Mammary epithelial cell (primary cell): ENCODE results near the gene ZNF264.

Experiments used
- EZH2 ChIP-seq: IDR thresholded peaks from 2 replicates; pipeline ENCODE4 v1.6.1; 2012; ENCODE audit warnings: low read length, inconsistent platforms, borderline replicate concordance
- TF ChIP-seq, protein P1 (sequence below), 2 donors: IDR thresholded peaks in 1 of 2; conservative IDR thresholded peaks in 1 of 2; 2 replicates each; pipeline ENCODE4 v1.5.1; 2011 to 2012; ENCODE audit warnings: inconsistent platforms in 2 of 2, low read length in 2 of 2, mild to moderate bottlenecking in 2 of 2, control low read depth in 1 of 2, low read depth in 1 of 2; ENCODE audit not compliant: insufficient read depth in 1 of 2; ENCODE audit errors: extremely low read depth in 1 of 2

DNA sequence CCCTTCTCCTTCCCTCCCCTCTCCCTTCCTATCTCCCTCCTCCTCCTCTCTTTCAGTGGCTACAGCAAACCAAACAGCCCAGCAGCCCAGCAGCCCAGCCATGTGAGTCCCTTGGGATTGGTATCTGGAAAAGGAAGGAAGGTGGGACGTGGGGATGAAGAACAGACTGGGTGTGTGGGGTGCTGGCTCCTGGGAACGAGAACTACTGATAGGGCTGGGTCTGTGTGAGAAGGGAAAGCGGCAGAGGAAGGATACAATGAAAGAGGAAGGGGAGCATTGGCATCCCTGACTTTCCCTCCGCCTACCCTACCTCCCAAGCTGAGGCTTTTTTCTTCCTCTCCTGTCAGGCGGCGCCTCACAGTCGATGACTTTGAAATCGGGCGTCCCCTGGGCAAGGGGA is 40.4 kb downstream of the ZNF264 start:
- TF ChIP-seq EZH2 = no peak
- TF ChIP-seq, protein P1, sequence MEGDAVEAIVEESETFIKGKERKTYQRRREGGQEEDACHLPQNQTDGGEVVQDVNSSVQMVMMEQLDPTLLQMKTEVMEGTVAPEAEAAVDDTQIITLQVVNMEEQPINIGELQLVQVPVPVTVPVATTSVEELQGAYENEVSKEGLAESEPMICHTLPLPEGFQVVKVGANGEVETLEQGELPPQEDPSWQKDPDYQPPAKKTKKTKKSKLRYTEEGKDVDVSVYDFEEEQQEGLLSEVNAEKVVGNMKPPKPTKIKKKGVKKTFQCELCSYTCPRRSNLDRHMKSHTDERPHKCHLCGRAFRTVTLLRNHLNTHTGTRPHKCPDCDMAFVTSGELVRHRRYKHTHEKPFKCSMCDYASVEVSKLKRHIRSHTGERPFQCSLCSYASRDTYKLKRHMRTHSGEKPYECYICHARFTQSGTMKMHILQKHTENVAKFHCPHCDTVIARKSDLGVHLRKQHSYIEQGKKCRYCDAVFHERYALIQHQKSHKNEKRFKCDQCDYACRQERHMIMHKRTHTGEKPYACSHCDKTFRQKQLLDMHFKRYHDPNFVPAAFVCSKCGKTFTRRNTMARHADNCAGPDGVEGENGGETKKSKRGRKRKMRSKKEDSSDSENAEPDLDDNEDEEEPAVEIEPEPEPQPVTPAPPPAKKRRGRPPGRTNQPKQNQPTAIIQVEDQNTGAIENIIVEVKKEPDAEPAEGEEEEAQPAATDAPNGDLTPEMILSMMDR (conservative IDR thresholded peaks at IDR 0.05 in 1 of 2, IDR thresholded peaks at IDR 0.05 in 1 of 2; ENCODE audit: extremely low read depth in 1 of 2, insufficient read depth in 1 of 2, low read depth in 1 of 2, low read length in 2 of 2) = no peak
